Measurements from ENCODE around the gene DIDO1. TPM values are rescaled to one million over a fixed set of nuclear protein-coding genes. Genes with fewer than 3 reads are reported as not detected.

Gene DIDO1
- total and polyA plus RNA-seq, 2 of the 13 experiments (the other 11 are each of a cell fraction or from before 2014, with no cell fraction given): 75.0 to 75.1 TPM

DNA sequence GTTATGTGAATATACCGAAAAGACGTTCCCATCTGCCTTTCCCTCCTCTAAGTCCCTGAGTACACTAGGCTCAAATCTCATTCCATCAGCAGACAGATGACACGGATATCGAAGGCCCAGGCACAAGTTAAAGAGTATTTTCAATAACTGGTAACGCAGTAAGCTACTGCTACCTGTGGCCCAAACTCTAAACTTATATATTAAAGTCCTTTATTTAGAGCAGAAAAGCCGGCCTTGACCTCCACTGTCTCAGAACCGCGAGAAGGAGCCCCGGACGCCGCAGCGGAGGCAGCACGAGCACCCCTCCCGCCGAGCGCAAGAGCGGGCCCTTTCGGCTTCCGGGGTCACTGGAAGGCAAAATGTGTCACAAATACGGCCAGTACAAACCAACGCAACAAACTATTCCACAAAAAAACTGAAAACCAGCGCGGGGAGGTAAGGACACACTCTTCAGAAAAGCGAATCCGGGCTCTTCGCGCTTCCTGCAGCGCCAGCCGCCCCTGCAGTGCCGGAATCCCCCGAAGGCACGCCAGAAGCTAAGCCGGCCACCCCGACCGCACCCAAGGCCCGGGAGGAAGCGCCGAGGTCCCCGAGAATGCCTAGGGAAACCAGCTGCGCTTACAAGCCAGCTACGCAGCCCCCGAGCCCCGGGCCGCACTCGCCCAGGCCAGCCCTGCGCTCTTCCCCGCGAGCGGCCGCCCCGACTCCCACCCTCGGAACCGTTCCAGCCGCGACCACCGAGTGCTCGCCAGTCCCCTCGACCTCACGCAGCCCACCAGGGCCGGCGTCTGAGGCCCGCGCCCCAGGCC is 681 bp downstream of the DIDO1 start (continued):
- TF ChIP-seq, protein P1, sequence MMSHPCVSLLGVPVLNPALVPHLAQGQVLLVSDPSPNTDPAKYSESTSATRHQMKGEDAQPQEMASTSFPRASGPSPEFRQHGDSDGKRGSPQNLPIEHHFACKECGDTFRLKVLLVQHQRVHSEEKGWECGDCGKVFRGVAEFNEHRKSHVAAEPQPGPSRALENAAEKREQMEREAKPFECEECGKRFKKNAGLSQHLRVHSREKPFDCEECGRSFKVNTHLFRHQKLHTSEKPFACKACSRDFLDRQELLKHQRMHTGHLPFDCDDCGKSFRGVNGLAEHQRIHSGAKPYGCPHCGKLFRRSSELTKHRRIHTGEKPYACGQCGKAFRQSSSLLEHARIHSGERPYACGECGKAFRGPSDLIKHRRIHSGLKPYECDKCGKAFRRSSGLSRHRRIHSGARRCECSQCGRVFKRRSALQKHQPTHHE (CRISPR knock-in tag; IDR thresholded peaks at IDR 0.05; ENCODE audit: borderline replicate concordance): no peak; the same call in 1 of the 2 replicates
- TF ChIP-seq ESRRA (CRISPR knock-in tag; IDR thresholded peaks at IDR 0.05; ENCODE audit: low read depth) (no peak; the same call in 1 of the 2 replicates), ZBTB37 (CRISPR knock-in tag; IDR thresholded peaks at IDR 0.05) (0 out of 2 replicates have a peak, but pooled peaks have one; percentile 43), KLF12 (CRISPR knock-in tag; IDR thresholded peaks at IDR 0.05; ENCODE audit: borderline replicate concordance) (no peak; the same call in 1 of the 2 replicates), ZNF432 (CRISPR knock-in tag; IDR thresholded peaks at IDR 0.05; ENCODE audit: borderline replicate concordance) (no peak), SUZ12 (IDR thresholded peaks at IDR 0.05; ENCODE audit: low read depth, low read length) (no peak), ZBTB7B (CRISPR knock-in tag; IDR thresholded peaks at IDR 0.05) (peak; percentile 24; the same call in 1 of the 2 replicates), ETV5 (CRISPR knock-in tag; IDR thresholded peaks at IDR 0.05; ENCODE audit: borderline replicate concordance) (no peak; the same call in 1 of the 2 replicates), HCFC1 (IDR thresholded peaks at IDR 0.05; ENCODE audit: low read depth, low read length) (no peak), PAWR (CRISPR knock-in tag; IDR thresholded peaks at IDR 0.05; ENCODE audit: borderline replicate concordance) (peak; percentile 60; the same call in 1 of the 2 replicates), ZMAT3 (CRISPR knock-in tag; conservative IDR thresholded peaks at IDR 0.05) (no peak), ZNF33A (CRISPR knock-in tag; IDR thresholded peaks at IDR 0.05; ENCODE audit: borderline replicate concordance) (no peak), MIXL1 (CRISPR knock-in tag; IDR thresholded peaks at IDR 0.05) (no peak), MATR3 (CRISPR knock-in tag; IDR thresholded peaks at IDR 0.05) (no peak)
- TF ChIP-seq, protein P2, sequence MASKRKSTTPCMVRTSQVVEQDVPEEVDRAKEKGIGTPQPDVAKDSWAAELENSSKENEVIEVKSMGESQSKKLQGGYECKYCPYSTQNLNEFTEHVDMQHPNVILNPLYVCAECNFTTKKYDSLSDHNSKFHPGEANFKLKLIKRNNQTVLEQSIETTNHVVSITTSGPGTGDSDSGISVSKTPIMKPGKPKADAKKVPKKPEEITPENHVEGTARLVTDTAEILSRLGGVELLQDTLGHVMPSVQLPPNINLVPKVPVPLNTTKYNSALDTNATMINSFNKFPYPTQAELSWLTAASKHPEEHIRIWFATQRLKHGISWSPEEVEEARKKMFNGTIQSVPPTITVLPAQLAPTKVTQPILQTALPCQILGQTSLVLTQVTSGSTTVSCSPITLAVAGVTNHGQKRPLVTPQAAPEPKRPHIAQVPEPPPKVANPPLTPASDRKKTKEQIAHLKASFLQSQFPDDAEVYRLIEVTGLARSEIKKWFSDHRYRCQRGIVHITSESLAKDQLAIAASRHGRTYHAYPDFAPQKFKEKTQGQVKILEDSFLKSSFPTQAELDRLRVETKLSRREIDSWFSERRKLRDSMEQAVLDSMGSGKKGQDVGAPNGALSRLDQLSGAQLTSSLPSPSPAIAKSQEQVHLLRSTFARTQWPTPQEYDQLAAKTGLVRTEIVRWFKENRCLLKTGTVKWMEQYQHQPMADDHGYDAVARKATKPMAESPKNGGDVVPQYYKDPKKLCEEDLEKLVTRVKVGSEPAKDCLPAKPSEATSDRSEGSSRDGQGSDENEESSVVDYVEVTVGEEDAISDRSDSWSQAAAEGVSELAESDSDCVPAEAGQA (IDR thresholded peaks at IDR 0.05; ENCODE audit: low read depth): no peak
- TF ChIP-seq, protein P2 (CRISPR knock-in tag; IDR thresholded peaks at IDR 0.05; ENCODE audit: borderline replicate concordance): no peak; the same call in 1 of the 2 replicates
- TF ChIP-seq, protein P3, sequence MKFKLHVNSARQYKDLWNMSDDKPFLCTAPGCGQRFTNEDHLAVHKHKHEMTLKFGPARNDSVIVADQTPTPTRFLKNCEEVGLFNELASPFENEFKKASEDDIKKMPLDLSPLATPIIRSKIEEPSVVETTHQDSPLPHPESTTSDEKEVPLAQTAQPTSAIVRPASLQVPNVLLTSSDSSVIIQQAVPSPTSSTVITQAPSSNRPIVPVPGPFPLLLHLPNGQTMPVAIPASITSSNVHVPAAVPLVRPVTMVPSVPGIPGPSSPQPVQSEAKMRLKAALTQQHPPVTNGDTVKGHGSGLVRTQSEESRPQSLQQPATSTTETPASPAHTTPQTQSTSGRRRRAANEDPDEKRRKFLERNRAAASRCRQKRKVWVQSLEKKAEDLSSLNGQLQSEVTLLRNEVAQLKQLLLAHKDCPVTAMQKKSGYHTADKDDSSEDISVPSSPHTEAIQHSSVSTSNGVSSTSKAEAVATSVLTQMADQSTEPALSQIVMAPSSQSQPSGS (CRISPR knock-in tag; IDR thresholded peaks at IDR 0.05): no peak
- TF ChIP-seq, protein P4, sequence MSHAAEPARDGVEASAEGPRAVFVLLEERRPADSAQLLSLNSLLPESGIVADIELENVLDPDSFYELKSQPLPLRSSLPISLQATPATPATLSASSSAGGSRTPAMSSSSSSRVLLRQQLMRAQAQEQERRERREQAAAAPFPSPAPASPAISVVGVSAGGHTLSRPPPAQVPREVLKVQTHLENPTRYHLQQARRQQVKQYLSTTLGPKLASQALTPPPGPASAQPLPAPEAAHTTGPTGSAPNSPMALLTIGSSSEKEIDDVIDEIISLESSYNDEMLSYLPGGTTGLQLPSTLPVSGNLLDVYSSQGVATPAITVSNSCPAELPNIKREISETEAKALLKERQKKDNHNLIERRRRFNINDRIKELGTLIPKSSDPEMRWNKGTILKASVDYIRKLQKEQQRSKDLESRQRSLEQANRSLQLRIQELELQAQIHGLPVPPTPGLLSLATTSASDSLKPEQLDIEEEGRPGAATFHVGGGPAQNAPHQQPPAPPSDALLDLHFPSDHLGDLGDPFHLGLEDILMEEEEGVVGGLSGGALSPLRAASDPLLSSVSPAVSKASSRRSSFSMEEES (CRISPR knock-in tag; IDR thresholded peaks at IDR 0.05): no peak

Data from HepG2 (cell line).